HL-60/S4 treated with retinoic acid at 250 ng/mL for 4 days and 3 days (cell line): ENCODE data around the gene IDH3G.

Experiments
- in situ Hi-C: fragments of 300-500 bp; cut with MboI; formaldehyde crosslinking; loops from 2 replicates; pipeline ENCODE4 v1.7.0; 2022; ENCODE audit warnings: low sequenced_read_pairs

IDH3G gene

DNA sequence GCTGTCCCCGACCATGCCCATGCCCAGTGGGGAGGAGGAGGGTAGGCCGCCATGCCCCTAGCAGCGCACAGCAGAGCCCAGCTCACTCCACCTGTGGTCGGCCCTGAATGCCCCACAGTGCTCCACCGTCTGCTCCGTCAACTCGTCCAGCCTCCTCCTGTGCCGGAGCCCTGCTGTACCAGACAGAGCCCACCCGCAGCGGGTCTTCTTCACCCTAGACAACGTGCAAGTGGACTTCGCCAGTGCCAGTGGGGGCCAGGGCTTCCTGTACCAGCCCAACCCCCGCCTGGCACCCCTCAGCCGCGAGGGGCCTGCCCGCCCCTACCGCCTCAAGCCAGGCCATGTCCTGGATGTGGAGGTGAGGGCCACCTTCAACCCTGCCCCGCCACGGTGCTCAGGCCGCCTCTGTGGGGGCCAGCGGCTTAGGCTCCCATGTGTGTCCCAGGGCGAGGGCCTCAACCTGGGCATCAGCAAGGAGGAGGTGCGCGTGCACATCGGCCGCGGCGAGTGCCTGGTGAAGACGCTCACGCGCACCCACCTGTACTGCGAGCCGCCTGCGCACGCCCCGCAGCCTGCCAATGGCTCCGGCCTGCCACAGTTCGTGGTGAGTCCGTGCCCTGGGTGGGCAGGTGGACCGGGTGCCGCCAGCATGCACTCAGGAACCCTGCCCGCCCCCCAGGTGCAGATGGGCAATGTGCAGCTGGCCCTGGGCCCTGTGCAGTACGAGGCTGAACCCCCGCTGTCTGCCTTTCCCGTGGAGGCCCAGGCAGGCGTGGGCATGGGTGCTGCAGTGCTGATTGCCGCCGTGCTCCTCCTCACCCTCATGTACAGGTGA, 20.2 kb downstream of the IDH3G start:
- in situ Hi-C loops: no loop called here

DNA sequence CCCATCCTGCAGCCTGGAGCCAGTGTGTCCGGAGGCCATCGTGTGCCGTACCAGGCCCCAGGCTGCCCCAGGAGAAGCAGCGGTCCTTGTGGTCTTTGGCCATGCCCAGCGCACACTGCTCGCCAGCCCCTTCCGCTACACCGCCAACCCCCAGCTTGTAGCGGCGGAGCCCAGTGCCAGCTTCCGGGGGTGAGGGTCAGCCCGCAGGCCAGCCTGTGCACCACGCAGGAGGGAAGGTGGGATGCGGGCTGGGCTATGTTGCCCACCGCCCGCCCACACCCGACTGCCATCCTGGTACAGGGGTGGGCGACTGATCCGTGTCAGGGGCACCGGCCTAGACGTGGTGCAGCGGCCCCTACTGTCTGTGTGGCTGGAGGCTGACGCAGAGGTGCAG, 21.0 kb downstream of the IDH3G start:
- in situ Hi-C loops: no loop called here

DNA sequence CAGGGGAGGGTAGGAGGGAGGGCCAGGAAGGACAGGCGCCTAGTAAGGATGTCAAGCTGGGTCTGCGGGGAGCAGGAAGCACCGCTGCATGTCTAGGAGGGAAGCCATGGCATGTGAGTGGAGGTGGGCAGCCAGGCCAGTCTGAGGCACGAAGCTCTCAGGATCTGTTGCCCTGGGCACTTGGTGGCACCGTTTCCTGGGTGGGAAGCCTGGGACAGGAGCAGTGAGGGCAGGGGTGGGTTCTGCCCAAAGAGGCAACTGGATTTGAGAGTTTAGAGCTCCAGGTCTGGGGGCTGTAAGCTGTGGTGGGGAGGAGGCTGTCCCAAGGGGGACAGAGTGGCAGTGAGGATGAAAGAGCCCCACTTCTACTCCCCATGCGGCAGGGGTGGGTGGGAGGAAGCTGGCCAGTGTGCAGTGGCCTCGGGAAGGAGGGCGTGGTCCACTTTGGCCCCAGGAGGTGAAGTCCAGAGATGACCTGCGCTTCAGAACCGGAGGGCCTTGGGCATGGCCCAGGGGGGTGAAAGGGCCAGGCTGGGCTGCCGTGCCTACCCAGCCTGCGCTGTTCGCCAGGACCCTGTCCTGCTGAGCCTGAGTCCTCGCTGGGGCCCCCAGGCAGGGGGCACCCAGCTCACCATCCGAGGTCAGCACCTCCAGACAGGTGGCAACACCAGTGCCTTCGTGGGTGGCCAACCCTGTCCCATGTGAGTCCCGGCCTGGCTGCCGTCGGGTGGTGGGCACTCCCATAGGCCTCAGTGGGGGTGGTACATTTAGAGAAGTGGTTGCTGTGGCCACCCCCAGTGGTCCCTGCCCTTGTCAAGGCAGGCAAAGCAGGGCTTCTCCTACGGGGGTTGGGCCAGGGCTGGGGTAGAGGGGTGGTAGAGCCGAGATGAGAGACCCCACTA, 21.6 kb downstream of the IDH3G start:
- in situ Hi-C loops: no loop called here

DNA sequence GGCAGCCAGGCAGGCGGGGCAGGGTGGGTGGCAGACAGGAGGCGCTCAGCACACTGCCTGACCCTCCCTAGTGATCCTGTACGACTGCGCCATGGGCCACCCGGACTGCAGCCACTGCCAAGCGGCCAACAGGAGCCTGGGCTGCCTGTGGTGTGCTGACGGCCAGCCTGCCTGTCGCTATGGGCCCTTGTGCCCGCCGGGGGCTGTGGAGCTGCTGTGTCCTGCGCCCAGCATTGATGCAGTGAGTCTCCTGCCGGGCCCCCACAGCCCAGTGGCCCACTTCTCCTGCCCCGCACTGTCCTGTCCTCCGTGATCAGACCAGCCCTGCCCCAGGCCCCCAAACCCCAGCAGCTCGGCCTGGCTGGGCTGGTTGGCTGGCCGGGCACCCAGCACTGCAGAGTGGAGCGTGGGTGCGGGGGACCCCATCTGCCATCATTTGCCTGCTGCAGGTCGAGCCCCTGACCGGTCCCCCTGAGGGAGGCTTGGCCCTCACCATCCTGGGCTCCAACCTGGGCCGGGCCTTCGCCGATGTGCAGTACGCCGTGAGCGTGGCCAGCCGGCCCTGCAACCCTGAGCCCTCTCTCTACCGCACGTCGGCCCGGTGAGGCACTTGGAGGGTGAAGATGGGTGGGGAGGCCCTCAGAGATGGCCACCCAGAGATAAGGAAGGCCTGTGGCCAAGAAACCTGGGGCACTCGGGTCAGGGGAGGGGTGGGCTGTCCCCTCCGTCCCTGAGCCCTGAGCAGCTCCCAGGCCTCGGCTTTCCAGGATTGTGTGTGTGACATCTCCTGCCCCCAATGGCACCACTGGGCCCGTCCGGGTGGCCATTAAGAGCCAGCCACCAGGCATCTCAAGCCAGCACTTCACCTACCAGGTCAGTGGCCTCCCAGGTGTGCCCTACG, 22.5 kb downstream of the IDH3G start:
- in situ Hi-C loops: no loop called here

DNA sequence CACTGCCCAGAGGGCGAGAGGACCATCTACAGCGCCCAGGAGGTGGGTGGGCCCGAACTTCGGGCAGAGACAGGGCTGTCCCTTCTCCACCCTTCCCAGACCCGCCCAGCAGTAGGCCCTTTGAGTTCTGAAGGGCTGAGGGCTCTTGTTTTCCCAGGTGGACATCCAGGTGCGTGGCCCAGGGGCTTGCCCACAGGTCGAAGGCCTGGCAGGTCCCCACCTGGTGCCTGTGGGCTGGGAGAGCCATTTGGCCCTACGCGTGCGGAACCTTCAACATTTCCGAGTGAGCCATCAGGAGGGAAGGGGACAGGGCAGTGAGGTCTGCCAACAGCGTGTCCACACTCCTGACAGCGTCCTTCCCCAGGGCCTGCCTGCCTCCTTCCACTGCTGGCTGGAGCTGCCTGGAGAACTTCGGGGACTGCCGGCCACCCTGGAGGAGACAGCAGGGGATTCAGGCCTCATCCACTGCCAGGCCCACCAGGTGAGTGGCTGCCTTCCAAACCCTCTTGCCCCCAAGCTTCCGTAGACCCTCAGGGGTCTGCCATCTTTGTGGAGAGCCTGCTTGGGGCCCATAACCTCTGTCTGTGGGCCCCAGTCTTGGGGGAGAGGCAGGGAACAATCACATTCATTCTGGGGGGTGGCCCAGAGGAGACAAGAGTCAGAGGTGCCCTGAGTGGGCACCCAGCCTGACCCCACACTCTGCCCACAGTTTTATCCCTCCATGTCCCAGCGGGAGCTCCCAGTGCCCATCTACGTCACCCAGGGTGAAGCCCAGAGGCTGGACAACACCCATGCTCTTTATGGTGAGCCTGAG, 23.4 kb downstream of the IDH3G start:
- in situ Hi-C loops: no loop called here

DNA sequence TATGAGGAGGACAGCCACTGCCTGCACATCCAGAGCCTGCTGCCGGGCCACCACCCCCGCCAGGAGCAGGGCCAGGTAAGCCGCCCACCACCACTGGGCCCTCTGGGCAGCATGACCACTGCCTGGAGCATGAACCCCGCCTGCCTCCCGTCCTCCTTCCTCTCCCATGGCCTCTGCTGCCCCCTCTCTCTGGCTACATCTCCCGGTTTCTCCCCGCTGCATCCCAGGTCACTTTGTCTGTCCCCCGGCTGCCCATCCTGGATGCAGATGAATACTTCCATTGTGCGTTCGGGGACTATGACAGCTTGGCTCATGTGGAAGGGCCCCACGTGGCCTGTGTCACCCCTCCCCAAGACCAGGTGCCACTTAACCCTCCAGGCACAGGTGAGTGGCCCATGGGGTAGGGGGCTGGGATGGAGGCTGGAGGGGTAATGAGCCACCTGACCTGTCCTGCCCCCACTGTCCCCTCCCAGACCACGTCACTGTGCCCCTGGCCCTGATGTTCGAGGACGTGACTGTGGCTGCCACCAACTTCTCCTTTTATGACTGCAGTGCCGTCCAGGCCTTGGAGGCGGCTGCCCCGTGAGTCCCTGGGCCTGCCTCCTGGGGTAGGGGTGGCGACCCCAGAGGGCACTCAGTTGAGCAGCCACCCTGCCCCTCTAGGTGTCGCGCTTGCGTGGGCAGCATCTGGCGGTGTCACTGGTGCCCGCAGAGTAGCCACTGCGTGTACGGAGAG, 24.1 kb downstream of the IDH3G start:
- in situ Hi-C loops: no loop called here

DNA sequence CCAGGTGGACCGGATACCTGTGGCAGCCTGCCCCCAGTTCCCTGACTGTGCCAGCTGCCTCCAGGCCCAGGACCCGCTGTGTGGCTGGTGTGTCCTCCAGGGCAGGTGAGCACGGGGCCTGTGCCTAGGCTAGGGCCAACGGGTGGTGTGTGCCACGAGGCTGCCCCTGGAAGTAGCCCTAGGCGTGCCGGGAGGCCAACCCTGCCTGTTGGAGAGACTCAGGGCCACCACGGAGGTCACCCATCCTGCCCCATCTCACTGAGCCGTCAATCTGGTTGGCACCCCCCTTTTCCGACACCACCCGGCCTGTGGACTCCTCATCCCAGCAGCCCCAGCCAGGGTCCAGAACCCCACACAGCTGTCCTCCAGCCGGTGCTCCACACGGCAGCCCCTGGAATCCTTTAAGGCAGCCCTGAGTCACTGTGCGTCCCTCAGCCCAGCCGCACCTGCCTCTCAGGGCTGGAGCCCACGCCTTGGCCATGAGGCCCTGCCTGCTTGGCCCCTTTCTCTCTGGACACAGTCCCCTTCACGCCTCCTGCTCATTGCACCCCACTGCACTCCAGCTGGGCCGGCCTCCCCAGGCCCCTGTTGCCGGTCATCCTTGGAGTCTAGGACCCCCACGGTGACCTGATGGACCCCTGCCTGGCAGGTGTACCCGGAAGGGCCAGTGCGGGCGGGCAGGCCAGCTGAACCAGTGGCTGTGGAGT, 24.9 kb downstream of the IDH3G start:
- in situ Hi-C loops: no loop called here

DNA sequence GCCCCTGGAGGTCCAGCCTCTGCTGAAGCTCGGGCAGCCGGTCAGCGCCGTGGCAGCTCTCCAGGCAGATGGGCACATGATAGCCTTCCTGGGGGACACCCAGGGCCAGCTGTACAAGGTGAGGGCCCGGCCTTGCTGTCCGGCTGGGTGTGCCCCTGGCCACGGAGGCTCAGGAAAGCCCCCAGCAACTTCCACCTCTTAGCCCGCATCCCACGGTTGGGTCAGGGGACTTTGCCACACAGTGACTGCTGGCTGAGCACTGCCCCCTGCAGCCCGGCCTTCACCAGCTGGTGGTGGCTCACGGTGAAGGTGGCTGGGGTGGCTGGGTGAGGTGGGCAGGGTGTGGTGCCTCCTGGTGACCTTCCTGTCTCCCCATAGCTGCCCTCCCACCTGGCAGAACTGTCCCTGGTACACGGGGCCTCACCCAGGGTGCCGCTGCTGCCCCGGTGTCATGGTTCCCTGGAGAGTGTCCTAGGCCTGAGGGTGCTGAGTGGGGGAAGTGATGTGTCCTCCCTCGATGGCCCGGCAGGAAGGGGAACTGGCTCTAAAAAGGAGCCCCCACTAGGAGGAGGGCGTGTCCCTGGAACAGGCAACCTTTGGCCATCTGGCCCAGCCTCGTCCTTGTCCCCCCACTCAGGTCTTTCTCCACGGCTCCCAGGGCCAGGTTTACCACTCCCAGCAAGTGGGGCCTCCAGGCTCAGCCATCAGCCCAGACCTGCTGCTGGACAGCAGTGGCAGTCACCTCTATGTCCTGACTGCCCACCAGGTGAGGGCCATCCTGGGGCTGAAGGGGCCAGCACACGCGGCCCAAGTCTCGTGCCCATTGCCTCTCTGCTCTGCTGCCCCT, 25.6 kb downstream of the IDH3G start:
- in situ Hi-C loops: no loop called here

DNA sequence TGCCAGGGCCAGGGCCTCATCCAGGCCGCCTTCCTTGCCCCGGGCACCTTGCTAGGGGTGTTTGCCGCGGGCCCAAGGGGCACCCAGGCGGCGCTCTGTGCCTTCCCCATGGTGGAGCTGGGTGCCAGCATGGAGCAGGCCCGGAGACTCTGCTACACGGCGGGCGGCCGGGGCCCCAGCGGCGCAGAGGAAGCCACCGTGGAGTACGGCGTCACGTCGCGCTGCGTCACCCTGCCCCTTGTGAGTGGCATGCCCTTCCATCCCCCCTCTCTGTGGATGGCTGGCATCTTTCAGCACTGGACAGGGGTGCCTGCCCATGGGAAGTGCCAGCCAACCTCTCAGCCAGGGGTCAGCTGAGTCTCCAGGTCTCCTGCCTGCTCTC, 26.5 kb downstream of the IDH3G start:
- in situ Hi-C loops: no loop called here

DNA sequence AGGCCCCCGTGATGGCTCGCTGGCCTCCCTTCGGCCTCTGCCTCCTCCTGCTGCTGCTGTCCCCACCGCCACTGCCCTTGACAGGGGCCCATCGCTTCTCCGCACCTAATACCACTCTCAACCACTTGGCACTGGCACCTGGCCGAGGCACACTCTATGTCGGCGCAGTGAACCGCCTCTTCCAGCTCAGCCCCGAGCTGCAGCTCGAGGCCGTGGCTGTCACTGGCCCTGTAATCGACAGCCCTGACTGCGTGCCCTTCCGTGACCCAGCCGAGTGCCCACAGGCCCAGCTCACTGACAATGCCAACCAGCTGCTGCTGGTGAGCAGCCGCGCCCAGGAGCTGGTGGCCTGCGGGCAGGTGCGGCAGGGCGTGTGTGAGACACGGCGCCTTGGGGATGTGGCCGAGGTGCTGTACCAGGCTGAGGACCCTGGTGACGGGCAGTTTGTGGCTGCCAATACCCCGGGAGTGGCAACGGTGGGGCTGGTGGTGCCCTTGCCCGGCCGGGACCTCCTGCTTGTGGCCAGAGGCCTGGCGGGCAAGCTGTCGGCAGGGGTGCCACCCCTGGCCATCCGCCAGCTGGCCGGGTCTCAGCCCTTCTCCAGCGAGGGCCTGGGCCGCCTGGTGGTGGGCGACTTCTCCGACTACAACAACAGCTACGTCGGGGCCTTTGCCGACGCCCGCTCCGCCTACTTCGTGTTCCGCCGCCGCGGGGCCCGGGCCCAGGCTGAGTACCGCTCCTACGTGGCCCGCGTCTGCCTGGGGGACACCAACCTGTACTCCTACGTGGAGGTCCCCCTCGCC, 27.1 kb downstream of the IDH3G start:
- in situ Hi-C loops: no loop called here

DNA sequence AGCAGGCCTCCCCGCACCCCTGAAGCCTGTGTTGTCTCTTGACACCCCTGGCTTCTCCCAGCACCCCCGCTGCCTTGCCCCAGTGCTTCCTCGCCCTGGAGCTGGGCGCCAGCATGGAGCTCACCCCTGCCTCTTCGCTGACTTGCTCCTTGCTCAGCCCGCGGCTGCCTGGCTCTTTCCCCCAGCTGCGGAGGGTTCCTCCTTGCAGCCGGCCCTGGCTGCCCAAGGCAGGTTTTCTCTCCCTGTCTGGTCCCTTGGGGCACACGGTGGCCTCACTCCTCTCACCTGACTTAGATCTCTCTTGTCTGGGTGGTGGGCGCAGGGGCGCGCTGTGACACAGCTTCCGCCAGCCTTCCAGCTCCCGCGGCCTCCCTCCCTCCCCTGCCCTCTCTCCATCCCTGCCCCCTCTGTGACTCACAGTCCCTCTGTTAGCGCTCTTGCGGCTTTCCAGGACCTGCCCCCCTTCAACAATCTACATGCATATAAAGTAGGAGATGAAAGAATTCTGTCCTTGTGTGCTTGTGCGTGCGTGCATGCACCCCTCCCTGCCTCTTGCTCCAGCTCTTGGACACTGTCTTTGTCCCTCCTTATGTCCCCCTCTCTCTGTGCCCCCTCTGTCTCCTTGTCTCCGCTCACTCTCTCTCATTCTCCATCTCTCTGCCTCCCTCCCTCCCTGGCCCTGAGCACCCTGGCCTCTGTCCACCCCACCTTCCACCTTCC, 27.9 kb downstream of the IDH3G start:
- in situ Hi-C loops: no loop called here

DNA sequence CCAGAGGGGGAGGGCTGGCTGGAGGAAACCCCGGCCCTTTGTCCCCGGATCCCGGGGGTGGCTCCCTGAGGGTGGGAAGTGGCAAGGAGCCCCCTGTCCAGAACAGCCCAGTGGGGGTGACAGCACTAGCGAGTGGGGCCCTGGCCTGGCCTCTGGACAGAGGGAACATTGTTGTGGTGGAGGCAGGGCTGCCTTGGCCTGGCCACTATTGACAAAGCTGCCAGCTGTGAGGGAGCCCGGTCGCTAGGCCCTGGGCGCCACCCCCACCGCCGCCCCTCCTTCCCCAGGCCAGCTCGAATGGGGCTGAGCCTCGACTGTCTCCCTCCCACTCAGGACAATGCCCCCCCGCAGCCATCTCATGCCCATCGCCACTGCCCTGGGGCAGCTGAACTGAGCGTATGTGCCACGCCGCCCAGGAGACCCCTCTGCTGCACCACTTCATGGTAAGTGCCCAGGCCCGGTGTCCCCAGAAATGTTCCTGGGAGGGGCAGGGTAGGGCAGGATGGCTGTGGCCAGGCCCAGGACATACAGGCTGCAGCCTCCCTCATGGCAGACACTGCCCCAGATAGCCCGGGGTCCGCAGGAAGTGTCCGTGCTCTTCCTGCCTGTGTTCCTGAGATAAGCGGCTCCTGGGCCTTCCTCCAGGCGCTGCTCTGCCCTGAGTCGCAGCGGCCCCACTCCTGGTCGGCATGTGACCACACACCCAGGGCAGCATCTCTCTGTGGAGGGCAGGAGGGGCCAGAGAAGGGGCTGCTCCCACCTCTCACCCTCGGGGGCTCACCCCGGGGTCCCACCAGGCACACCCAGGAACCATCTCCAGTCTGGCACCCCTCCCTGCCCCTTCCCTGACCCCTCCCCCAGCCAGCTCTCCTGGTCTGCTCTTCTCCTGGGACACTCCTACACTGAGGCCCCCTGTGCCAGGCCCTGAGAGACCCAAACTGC, 28.8 kb downstream of the IDH3G start:
- in situ Hi-C loops: no loop called here

DNA sequence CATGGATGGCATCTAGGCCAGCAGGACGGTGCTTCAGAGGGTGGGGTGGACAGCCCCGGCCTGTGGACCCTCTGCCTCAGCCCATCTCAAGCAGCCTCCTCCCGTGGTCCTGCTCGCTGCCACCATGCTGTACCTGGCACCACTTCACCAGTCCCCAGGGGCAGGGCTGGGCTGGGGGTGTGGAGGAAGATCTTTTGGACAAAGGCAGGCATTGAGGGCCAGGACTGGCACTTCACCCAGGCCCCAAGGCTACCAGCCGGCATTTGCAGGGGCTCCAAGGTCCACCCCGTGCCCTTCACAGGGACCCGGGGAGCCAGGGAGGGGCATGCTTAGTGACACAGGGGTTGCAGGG, 29.4 kb downstream of the IDH3G start:
- in situ Hi-C loops: no loop called here

DNA sequence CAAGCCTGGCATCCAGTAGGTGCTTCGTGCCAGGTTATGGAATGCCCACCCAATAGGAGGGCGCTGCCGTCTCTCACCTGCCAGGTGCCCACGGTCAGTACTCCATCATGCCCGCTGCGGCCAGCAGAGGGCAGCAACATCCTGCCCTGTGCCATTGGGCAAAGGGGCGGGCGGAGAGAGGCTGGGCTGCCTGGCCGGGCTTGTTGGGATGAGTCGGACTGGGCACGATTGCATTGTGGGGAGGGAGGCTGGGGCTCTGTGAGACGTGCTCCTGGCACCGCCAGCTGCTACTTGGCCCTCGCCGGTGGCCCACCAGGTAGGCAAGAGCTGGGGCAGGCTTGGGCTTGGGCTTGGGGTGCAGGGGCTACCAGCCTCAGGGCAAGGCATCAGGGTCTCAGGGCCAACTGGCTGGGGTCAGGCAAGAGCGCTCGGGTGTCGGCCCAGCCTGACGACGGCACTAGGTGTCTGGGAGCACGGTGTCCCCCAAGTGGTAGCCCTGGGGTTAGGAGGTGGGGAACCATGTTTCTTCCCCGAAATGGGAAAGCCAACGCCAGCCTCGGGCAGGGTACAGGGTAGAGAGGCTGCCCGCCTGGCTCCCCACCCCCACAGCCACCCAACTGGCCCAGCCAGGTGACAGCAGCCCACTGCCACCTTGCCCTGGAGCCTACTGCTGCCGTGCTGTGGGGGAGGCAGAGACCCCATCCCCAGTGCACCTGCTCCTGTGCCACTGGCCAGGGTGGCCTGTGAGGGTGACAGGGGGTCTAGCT, 30.0 kb downstream of the IDH3G start, which contains the start of gene PLXNB3:
Gene PLXNB3, plus strand, starts transcription at position 261 of the 767 bp plus-strand sequence. CDS start 1,287 bp downstream, outside the sequence.
- in situ Hi-C loops: no loop called here
